SJCRH30 (cell line): ENCODE results near the gene LMAN1L. TPM values are rescaled to one million over a fixed set of nuclear protein-coding genes. Genes with fewer than 3 reads are reported as not detected.

Source experiments
- DNase-seq, 2 experiments: peaks; one replicate each; pipeline ENCODE4 v3.0.0-alpha.2; 2015 to 2020
- H3K27ac ChIP-seq: fragments of 250-450 bp; sonication (Bioruptor Pico); 2 replicates; pipeline ENCODE4 v1.5.1; 2020; ENCODE audit warnings: mild to moderate bottlenecking, moderate library complexity
- H3K27me3 ChIP-seq: fragments of 250-450 bp; sonication (Bioruptor Pico); 2 replicates; pipeline ENCODE4 v1.5.1; 2020; ENCODE audit warnings: mild to moderate bottlenecking, moderate library complexity
- H3K36me3 ChIP-seq: fragments of 250-450 bp; sonication (Bioruptor Pico); 2 replicates; pipeline ENCODE4 v1.5.1; 2020; ENCODE audit warnings: mild to moderate bottlenecking, moderate library complexity
- H3K4me1 ChIP-seq: fragments of 250-450 bp; sonication (Bioruptor Pico); 2 replicates; pipeline ENCODE4 v1.5.1; 2020; ENCODE audit warnings: mild to moderate bottlenecking, moderate library complexity
- H3K4me3 ChIP-seq: fragments of 250-450 bp; sonication (Bioruptor Pico); 2 replicates; pipeline ENCODE4 v1.5.1; 2020; ENCODE audit warnings: mild to moderate bottlenecking, moderate library complexity
- H3K9me3 ChIP-seq: fragments of 250-450 bp; sonication (Bioruptor Pico); replicated peaks from 2 replicates; pipeline ENCODE4 v1.5.1; 2020; ENCODE audit warnings: mild to moderate bottlenecking, moderate library complexity
- total RNA-seq: library from RNA; depleted of rRNA; stranded (reverse); fragments of >200 nt; shearing (Covaris generic); gene quantifications from 2 replicates; pipeline ENCODE4 v1.2.3, GENCODE V29; 2014

The LMAN1L gene
- total RNA-seq, 1 experiment from 2014 or later = not detected

DNA sequence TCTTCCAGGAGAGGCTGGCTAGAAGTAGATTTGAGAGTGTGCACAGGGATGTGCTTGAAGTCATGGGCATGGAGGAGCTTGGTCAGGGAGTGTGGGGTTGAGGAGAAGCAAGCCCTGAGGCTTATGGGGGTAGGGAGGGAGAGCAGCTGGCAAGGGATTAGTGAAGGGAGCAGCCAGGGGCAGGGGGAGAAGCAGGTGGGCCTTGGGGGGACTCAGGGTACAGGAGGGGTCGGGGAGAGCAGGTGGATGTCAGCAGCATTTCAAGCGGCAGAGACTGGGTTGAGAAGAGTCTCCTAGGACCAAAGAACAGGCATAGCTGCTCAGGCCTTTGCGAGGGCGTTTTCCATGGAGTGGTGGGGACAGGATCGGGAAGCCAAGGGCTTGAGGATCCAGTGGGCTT is 3.4 kb upstream of the LMAN1L start:
- no peaks in the 10 kb centered on the region for H3K27me3 ChIP-seq
- H3K27ac ChIP-seq = no peak overlapping the region
- no peaks in the 10 kb centered on the region for H3K36me3 ChIP-seq
- H3K4me3 ChIP-seq = no peak overlapping the region
- peak in 1 of 2 experiments; percentile 36 for DNase-seq
- no peaks in the 10 kb centered on the region for H3K9me3 ChIP-seq
- H3K4me1 ChIP-seq = 0 out of 2 replicates have a peak, but pooled peaks cover 4% of the 10 kb centered on the region

DNA sequence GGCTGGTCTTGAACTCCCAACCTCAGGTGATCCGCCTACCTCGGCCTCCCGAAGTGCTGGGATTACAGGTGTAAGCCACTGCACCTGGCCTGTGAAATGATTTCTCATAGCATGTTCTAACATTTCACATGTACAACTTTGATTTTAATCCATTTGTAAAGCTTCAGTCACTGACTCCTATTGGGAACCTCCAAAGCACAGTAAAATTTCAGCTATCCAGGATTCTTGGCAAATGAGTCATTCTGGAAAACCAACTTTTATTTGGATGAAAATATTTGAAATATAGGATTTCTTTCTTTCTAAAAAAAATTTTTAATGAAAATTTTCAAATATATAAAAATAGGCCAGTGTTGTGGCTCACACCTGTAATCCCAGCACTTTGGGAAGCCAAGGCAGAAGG is 2.7 kb upstream of the LMAN1L start:
- no peak overlapping the region for H3K4me3 ChIP-seq
- H3K36me3 ChIP-seq = no peaks in the 10 kb centered on the region
- H3K4me1 ChIP-seq = 0 out of 2 replicates have a peak, but pooled peaks cover 4% of the 10 kb centered on the region
- no peaks in the 10 kb centered on the region for H3K9me3 ChIP-seq
- no peaks in the 10 kb centered on the region for H3K27me3 ChIP-seq
- H3K27ac ChIP-seq = no peak overlapping the region
- no peak for DNase-seq

DNA sequence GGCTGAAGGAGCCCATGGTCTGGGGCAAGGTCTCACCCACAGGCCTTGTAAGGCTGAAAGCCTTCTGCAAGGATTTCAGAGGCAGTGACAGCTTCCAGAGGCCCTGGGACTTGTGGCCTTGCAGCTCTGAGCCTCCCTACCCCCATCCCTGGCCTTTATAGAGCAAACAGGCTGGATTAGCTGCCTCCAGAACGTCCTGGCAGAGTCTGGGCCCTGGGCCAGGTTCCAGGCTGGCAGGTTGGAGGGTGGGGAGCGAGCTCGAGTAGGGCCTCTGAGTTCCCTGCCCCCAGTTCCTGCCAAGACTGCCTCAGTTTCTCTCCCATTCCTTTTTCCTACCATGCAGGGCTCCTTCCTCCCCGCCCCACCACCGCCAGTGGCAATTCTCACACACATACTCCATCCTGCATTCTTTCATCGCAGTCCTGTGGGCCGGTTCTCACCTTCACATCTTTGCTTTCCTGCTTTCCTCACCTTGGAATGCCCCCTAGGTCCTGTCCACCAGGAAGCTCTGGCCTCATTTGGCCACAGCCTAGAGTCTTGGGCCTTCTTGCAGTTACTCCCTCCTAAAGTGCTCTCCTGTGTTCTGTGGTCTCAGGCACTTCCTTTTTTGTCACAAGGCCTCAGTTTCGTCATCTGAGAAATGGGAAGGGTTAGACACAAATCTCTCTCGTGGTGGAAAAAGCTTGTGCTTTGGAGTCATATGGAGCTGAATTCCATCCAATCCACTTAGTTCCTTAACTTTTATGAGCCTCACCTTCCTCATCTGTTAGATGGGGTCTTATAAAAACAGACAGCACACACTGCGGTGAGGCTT is 2.7 kb downstream of the LMAN1L start:
- H3K4me1 ChIP-seq = no peaks in the 10 kb centered on the region
- H3K27ac ChIP-seq = no peak overlapping the region
- peaks cover 5% of the 10 kb centered on the region; the same call in 1 of the 2 replicates for H3K27me3 ChIP-seq
- H3K9me3 ChIP-seq = no peaks in the 10 kb centered on the region
- H3K4me3 ChIP-seq = no peak overlapping the region
- no peak for DNase-seq
- no peaks in the 10 kb centered on the region for H3K36me3 ChIP-seq

DNA sequence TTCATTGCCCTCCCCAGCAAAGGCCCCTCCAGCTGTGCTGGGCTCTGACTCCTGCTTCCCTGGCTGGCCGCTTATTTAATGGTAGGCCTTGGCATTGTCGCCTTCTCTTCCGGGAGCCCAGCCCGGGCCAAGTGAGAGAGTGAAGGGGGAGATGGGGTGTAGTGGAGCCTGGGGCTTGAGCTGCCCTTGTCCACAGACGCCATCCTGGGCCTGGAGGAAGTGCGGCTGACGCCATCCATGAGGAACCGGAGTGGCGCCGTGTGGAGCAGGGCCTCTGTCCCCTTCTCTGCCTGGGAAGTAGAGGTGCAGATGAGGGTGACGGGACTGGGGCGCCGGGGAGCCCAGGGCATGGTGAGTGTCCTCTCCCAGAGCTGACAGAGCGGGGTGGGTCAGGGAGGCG is 3.3 kb downstream of the LMAN1L start:
- H3K4me1 ChIP-seq = no peaks in the 10 kb centered on the region
- H3K27ac ChIP-seq = no peak overlapping the region
- DNase-seq = no peak
- H3K27me3 ChIP-seq = peaks cover 5% of the 10 kb centered on the region; the same call in 1 of the 2 replicates
- H3K4me3 ChIP-seq = no peak overlapping the region
- H3K36me3 ChIP-seq = no peaks in the 10 kb centered on the region
- H3K9me3 ChIP-seq = no peaks in the 10 kb centered on the region

DNA sequence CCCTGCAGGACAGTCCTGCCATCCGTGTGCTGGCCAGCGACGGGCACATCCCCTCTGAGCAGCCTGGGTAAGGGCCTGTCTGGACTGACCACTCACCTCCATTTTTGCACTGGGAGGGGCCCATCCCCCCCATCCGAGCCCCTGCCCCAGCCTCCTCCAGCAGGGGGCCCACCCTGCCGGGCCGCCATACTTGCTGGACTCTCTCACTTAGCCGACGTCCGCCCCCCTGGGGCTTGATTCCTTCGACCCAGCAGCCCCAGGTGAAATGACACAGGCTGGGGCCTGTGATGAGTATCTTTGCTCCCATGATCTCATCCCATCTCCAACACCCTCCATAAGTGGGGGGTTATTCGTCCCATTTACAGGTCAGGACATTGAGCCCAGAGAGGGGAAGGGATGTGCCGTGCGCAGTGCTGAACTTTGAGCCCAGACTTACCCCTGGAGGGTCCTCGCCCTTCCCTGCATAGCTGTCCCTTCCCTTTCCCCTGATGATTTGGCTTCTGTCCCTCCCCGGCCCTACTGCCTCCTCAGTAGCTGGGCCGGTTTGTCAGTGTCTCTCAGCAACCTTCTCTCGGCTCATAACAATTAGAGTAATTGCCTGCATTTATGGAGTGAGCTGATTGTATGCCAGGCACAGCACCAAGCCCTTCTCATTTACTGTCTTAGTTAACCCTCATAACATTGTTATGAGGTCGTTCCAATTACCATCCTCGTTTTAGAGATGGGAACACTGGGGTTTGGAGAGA is 4.2 kb downstream of the LMAN1L start:
- Histone ChIP-seq H3K36me3 (no peaks in the 10 kb centered on the region), H3K4me1 (no peaks in the 10 kb centered on the region), H3K9me3 (no peaks in the 10 kb centered on the region), H3K27me3 (peaks cover 5% of the 10 kb centered on the region; the same call in 1 of the 2 replicates), H3K4me3 (no peak overlapping the region), H3K27ac (no peak overlapping the region)
- DNase-seq = no peak

DNA sequence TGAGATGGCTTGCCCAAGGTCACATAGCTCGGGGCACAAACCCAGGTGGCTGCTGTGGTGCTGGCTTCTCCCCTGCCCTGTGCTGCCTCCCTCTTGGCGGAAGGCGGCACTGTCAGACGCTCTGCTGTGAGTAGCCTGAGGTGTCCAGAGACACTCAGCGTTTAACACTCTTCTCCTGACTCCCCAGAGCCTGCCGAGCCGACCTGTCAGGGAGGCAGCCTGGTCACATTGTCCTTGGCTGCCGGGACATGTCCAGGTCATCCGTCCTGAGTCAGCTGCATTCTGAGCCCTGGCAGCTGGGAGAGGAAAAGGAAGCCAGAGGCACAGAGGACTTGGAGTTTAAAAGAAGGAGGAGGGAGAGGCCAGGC is 4.7 kb downstream of the LMAN1L start:
- no peaks in the 10 kb centered on the region for H3K9me3 ChIP-seq
- no peaks in the 10 kb centered on the region for H3K4me1 ChIP-seq
- no peak overlapping the region for H3K27ac ChIP-seq
- H3K4me3 ChIP-seq = no peak overlapping the region
- peaks cover 5% of the 10 kb centered on the region; the same call in 1 of the 2 replicates for H3K27me3 ChIP-seq
- DNase-seq = peak in 1 of 2 experiments; percentile 32
- no peaks in the 10 kb centered on the region for H3K36me3 ChIP-seq

DNA sequence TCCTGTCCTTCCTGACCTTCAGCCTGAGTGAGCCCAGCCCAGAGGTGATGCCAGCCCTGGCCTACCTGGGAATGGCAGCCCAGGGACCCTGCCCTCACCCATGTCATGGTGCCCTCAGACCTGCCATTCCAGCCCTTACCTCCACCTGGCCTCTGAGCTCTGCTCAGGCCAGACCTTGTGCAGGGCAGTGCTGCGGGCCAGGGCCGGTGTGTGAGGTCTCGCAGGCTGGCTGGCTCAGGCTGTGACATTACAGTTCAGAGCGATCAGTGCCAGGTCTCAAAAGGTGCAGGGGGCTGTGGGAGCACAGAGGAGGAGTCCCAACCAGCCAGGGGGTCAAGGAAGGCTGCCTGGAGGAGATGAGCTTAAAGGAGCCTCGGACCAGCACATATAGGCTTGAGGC is 7.4 kb downstream of the LMAN1L start:
- Histone ChIP-seq H3K4me3 (no peak overlapping the region), H3K27ac (no peak overlapping the region), H3K9me3 (no peaks in the 10 kb centered on the region), H3K4me1 (no peaks in the 10 kb centered on the region), H3K36me3 (no peaks in the 10 kb centered on the region), H3K27me3 (peaks cover 11% of the 10 kb centered on the region; the same call in 1 of the 2 replicates)
- no peak for DNase-seq

DNA sequence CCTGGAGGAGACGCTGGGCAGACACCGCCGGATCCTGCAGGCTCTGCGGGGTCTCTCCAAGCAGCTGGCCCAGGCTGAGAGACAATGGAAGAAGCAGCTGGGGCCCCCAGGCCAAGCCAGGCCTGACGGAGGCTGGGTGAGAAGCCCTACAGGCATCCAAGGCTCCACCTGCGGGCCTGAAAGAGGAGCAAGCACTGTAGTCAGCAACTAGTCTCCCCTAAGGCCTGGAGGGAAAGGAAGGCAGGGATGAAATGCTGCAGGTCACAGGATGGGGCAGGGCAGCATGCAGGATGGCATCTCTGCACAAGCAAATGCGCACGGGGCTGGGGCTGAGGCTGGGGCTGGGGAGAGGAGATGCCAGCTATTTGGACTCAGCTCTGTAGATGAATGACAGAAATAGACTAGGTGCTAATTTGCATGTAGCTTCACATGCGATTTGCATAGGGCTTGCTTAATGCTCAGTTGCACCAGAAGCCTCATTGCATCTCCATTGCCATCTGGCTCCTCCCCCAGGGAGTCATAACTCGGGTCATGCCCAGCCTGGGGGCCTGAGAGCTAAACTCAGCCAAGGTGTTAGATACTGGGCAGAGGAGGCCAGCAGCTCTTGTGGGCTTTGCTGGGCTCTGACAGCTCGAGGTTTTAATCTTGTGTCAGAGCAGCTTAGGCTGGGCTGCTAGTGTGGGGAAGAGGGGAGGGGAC is 8.6 kb downstream of the LMAN1L start:
- no peaks in the 10 kb centered on the region for H3K4me1 ChIP-seq
- no peaks in the 10 kb centered on the region for H3K36me3 ChIP-seq
- H3K9me3 ChIP-seq = no peaks in the 10 kb centered on the region
- H3K27me3 ChIP-seq = peaks cover 11% of the 10 kb centered on the region; the same call in 1 of the 2 replicates
- no peak overlapping the region for H3K4me3 ChIP-seq
- no peak overlapping the region for H3K27ac ChIP-seq
- DNase-seq = peak; percentile 54 to 59

DNA sequence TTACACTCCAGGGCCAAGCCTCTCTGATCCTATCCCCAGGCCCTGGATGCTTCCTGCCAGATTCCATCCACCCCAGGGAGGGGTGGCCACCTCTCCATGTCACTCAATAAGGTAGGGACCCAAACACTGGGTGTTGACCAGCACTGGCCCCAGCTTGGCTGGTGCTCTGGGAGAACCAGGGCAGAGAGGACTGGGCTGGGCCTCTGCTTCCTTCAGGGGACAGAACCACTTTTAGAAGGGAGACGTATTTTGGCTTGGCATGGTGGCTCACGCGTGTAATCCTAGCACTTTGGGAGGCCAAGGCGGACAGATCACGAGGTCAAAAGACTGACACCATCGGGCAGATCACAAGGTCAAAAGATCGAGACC is 9.1 kb downstream of the LMAN1L start:
- DNase-seq = no peak
- Histone ChIP-seq H3K27ac (no peak overlapping the region), H3K27me3 (peaks cover 11% of the 10 kb centered on the region; the same call in 1 of the 2 replicates), H3K9me3 (no peaks in the 10 kb centered on the region), H3K36me3 (no peaks in the 10 kb centered on the region), H3K4me1 (no peaks in the 10 kb centered on the region), H3K4me3 (no peak overlapping the region)

DNA sequence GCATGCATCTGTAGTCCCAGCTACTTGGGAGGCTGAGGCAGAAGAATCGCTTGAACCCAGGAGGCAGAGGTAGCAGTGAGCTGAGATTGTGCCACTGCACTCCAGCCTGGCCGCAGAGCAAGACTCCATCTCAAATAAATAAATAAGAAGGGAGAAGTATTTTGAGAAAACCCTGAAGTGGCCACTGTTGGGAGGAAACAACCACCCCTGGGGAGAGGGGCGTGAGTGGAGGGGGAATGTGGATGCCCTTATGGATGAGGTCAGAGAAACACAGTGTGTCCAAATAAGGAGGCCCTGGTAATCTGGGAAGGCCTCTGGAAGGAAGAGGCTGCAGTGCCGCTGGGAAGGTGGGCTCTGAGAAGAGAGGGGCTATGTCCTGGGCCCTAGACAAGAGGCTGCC is 9.6 kb downstream of the LMAN1L start:
- H3K4me1 ChIP-seq = no peaks in the 10 kb centered on the region
- no peaks in the 10 kb centered on the region for H3K9me3 ChIP-seq
- no peak overlapping the region for H3K4me3 ChIP-seq

DNA sequence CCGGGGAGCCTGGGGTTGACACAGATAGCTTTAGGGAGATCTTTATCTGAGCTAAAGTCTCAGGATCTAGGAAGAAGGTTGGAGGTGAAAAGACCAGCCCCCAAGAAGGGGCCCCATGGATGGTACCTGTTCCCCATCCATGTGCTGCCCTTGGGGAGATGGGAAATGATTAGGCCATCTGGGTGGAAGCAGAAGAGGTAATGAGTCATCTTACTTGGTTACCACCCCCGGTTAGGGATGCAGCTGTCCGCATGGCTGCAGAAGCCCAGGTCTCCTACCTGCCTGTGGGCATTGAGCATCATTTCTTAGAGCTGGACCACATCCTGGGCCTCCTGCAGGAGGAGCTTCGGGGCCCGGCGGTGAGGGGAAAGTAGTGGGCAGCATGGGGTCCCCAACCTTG is 10.7 kb downstream of the LMAN1L start:
- Histone ChIP-seq H3K9me3 (no peaks in the 10 kb centered on the region), H3K27ac (no peak overlapping the region), H3K36me3 (no peaks in the 10 kb centered on the region), H3K4me1 (no peaks in the 10 kb centered on the region), H3K27me3 (peaks cover 14% of the 10 kb centered on the region; the same call in 1 of the 2 replicates), H3K4me3 (no peak overlapping the region)
- no peak for DNase-seq

More for the DNA sequence above, 9.6 kb downstream of the LMAN1L start:
- no peak for DNase-seq
- Histone ChIP-seq H3K27ac (no peak overlapping the region), H3K27me3 (peaks cover 16% of the 10 kb centered on the region; the same call in 1 of the 2 replicates), H3K36me3 (no peaks in the 10 kb centered on the region)

DNA sequence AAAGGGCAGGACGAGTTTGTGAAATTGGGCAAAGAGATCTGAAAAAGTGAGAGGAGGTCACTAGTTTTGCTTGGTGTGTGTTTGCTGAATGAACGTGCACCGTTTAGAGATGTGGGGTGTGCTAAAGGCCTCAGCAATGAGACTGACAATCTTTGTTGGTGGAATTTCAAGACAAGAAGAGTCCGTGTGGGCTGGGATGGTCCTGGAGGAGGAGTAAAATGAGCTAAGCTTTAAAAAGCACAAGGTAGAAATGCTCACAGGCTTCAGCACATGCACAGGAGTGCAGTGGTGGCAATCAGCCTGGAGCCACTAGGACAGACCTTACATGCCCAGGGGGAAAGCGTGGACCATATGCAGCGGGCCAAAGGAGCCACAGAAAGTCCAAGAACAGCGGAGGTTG is 12.3 kb downstream of the LMAN1L start:
- no peak for DNase-seq
- Histone ChIP-seq H3K27me3 (peaks cover 11% of the 10 kb centered on the region; the same call in 1 of the 2 replicates), H3K4me3 (no peak overlapping the region)

DNA sequence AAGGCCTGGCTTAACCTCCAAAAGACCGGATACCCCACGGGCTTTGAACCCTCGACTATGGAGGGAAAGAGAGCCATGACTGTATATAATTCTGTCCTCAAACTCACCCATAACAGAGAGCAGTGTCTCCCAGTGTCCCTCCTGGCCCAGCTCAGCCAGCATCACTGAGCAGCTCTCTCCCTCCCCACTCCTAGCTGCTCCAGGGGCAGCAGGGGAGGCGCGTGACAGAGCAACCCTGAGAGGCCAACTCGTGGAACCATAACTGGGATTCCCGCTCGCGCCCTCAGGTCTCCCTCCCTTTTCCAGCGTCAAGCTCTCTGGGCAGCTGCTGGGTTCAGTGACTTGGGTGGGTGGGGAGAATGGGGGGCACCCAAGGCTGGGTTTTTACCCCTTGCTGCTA is 13.2 kb downstream of the LMAN1L start:
- Histone ChIP-seq H3K27me3 (peaks cover 13% of the 10 kb centered on the region), H3K9me3 (no peaks in the 10 kb centered on the region), H3K4me1 (no peaks in the 10 kb centered on the region), H3K36me3 (no peaks in the 10 kb centered on the region), H3K4me3 (no peak overlapping the region), H3K27ac (no peak overlapping the region)
- DNase-seq = no peak

More for the DNA sequence above, 12.3 kb downstream of the LMAN1L start:
- Histone ChIP-seq H3K27ac (no peak overlapping the region), H3K9me3 (no peaks in the 10 kb centered on the region), H3K4me1 (no peaks in the 10 kb centered on the region), H3K36me3 (no peaks in the 10 kb centered on the region)

DNA sequence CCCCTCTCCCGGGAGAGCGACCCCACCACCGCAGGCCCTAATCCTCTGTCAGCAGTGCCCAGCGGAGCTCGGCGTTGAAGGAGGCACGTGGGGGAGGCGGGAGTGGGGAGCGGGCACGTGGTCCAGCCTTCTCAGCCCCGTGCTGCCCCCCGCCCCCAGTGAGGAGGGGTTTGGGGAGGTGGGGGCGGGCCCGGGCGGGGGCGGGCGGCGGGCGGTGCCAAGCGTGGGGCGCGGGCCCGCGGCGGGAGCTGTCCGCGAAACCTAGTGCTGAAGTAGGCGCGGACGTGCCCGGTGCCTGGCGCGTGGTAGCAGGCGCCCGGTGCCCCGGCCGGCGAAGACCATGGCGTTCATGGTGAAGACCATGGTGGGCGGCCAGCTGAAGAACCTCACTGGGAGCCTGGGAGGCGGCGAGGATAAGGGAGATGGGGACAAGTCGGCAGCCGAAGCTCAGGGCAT is 13.8 kb downstream of the LMAN1L start, which contains the start of gene CPLX3:
Gene CPLX3, plus strand, starts transcription at position 264 of the 456 bp plus-strand sequence. Its CDS starts 77 bp downstream, at position 341.
- H3K27ac ChIP-seq = no peak within 1 kb of the TSS
- no peaks in the 10 kb centered on the region for H3K36me3 ChIP-seq
- H3K4me3 ChIP-seq = no peak within 1 kb of the TSS
- peaks cover 19% of the 10 kb centered on the region for H3K27me3 ChIP-seq
- H3K9me3 ChIP-seq = no peaks in the 10 kb centered on the region
- no peak for DNase-seq
- H3K4me1 ChIP-seq = no peaks in the 10 kb centered on the region
